C1 segment of cervical spinal cord (tissue), 14 donors: Measurements from ENCODE around the gene CACUL1.
"Not testable (repeated sequence)": the region's sequence is repeated elsewhere in the genome, so short reads cannot be mapped to it uniquely, and the experiment has no call there.

Experiments used
- DNase-seq, 14 donors: peaks; one replicate each; lab custom pipeline; 2025; lab: John Stamatoyannopoulos, UW

CACUL1 gene

GRCh38 chr10:118768041-118768919 lies 13.5 kb upstream of the CACUL1 start:
- no peak for DNase-seq

DNA sequence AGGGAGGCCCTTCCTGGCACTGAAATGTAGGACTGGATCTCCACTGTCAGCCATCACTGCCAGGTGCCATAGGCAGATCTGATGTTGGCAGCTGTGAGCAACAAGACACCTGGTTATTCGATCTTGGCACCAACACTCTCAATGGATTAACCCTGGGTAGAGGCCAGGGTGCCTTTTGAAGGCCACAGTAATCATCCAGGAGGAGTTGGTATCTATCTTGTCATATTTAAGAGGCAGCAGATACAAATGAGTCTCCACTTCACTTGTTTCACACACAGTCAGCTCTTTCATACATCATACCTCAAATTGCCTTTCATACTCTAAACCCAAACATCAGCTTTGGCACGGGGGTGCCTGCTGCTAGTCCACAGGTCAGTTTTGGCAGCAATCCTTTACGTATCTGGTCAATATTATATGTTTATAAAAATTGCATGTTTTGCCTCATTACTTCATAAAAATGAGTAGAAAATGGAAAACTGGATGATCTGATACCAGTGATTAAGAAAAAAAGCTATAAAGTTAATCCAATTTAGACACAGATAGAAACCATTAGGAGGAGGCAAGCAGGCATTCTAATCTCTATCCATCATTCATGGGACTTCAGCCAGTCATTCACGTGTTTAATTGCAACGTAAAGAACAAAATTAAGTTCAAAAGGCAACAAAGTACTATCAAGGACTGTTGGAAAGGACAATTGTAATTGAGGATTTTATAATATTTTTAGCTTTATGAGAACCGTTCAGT lies 12.7 kb upstream of the CACUL1 start:
- DNase-seq: no peak

- DNase-seq: no peak
Observed at GRCh38 chr10:118764195-118764594, 9.4 kb upstream of the CACUL1 start.

- DNase-seq: no peak
Observed at GRCh38 chr10:118763202-118763988, 8.6 kb upstream of the CACUL1 start.

- no peak for DNase-seq
Observed at GRCh38 chr10:118760265-118760664, 5.5 kb upstream of the CACUL1 start.

DNA sequence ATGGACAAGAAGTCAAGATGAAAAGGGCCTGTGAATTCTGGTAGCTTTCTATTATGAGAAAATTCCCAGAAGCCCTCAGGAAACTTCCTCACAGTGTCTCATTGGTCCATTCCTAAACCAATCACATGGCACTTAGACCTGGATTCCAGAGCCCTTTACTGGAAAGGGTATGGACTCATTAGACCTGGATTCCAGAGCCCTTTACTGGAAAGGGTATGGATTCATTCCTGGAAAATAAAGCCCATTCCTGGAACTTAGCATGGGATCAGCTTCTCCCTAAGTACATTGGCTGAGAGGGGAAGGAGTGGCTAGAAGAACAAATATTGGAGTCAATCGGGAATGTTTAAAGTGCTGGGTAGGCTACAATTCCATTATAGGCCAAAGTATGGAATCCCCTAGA lies 3.7 kb upstream of the CACUL1 start:
- no peak for DNase-seq

GRCh38 chr10:118754229-118754555 lies 578 bp downstream of the CACUL1 start:
- peak in 6 of 14 donors; percentile 22 to 62 (median 52) for DNase-seq

DNA sequence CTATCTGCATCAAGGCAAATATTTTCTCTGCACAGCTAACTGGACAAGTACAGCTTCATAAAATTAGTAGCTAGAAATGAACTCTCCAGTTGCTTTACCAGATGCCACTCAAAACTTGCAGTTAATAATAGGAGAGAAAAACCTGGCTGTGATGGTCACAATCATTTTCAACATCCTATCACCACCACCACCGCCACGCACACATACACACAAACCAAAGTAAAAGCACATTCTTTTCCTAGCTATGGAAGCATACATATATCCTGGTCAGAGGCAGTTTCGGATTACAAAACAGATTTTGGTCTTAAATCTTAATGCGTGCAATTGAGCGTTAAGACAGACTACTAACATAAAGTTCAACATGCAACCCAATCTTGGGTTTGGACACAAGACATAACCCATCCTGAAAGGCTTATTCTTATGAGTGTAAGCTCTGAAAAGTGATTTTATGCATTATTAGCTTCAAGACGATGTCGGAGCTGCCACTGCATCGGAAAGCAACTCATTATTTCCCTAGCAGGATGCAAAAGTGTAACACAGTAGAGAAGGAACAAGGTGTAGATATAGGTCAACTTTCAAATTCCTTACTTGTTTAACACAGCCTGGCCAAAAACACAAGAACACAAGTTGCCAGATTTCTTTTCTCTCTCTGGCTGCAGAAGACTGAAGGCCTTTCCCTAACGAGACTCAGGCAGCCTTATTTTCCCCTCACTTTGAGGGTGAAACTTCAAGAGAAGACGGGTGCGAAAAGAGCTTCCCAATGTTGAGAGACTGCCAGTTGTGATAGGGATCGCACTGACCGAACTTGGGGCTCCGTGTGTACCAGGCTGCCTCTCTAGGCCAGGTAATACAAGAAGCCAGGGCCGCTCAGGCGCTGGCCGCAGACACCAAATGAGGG lies 1.2 kb downstream of the CACUL1 start:
- DNase-seq: peak in 1 of 14 donors; percentile 33

DNA sequence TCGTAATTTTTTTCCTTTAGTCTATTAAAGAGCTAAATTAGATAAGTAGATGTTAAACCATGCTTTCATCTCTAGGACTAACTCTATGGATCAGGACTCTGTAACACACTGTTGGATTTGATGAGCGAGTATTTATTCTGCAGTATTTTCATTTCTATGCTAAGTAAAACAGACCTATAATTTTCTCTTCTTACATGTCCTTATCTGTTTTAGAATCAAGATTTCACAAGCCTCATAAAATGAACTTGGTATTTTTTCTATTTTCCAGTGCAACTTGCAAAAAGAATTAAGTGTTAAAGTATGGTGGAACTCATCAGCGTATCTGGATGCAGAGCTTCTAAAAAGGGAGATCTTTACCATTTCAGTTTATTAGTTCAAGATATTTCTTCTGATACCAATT lies 2.4 kb downstream of the CACUL1 start:
- DNase-seq: no peak

GRCh38 chr10:118751265-118751664 lies 3.5 kb downstream of the CACUL1 start:
- DNase-seq: no peak

- no peak for DNase-seq
Observed at GRCh38 chr10:118748041-118748440, 6.7 kb downstream of the CACUL1 start.

- DNase-seq: no peak
Observed at GRCh38 chr10:118746246-118746645, 8.5 kb downstream of the CACUL1 start.

DNA sequence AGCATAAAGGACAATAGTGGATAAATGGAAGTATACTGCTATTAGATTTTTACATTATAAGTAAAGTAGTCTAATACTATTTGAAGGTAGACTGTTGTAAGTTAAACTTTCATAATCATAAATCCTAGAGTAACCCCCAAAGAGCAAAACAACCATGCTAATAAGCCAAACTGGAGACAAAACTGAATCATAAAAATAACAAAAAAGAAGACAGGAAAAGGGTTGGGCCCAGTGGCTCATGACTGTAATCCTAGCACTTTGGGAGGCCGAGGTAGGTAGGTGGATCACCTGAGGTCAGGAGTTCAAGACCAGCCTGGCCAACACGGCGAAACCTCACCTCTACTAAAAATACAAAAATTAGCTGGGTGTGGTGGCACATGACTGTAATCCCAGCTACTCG lies 9.7 kb downstream of the CACUL1 start:
- no peak for DNase-seq

- not testable (repeated sequence) for DNase-seq
Observed at GRCh38 chr10:118744346-118744918, 10.3 kb downstream of the CACUL1 start.

DNA sequence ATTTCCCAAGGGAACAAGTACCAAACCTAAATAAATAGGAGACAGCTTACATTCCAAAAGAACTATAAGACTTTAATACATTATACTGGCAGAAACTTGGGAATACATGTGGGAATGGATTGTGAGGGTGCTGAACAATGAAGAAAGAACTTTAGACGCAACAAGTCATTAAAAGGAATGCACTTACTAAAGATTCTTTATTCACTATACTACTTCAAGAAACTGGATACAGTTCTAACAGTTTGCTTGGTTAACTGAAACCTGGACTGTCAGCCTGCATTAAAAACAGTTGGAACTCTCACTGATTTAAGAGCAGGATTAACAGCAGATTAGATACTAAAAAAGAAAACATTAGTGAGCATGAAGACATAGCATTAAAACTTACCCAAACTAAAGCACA lies 12.0 kb downstream of the CACUL1 start:
- DNase-seq: no peak

- no peak for DNase-seq
Observed at GRCh38 chr10:118742032-118742431, 12.7 kb downstream of the CACUL1 start.

GRCh38 chr10:118738406-118738805 lies 16.4 kb downstream of the CACUL1 start:
- DNase-seq: no peak

DNA sequence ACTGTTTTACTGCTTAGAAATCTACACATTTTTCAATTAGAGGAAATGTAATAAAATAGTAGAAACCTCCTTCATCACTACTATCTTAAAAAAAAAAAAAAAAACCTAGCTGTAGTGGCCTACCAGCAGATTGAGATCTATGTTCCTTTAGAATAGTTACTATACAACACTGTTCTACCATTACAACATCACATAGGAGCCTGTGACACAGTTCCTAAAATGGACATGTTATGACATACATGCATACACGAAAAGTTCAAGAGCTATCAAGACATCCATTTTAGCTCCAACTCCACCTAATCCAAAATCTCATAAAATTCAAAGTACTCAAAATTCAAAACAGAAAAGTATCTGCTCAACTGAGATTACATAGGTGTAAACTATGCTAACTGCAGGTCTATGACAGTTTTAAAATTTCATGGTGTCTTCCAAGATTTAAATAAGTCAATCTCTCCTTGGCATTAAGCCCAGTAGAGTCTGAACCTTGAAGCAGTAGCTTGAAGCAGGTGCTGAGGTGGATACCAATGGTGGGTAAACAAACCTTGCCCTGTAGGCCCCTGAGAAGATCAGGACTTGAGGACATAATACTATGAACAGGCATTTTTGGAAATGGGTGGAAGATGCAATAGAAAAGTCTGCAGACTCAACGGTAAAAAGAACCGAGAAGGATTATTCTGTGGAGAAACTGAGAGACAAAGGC lies 17.0 kb downstream of the CACUL1 start:
- DNase-seq: no peak

DNA sequence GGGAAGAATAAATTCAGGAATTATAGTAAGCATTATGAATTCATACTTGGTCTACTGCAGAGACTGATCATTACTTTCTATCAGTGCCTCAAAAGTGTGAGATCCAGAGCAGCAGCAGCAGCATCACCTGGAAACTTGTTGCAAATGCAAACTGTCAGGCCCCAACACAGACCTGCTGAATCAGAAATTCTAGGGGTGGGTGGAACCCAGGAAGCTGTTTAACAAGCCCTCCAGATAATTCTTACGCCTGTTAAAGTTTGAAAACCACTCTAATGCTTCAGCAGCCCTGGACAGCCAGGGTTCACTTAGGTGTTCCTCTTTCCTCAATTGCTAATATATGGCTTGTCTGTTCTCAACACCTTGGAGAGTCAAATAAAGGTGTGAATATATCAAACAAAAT lies 19.5 kb downstream of the CACUL1 start:
- DNase-seq: no peak

DNA sequence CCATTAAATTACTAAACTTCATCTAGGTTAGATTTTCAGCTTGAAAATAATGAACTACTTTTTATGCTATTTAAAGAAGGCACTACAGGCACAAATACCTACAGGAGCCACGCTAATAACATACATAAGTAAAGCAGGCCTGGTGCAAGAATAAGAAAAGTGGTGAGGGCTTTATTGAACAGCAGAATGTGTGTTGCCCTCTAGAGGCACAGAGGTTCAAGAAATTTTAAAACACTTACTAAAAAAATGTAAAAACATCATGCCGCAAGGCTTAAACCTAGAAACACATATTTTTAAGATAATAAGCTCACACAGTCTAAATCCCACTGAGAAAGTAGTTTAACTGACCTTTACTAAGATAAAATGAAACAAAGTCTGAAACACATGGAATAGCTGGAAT lies 20.3 kb downstream of the CACUL1 start:
- DNase-seq: no peak
